ENCODE data around the gene KSR2.
"Not testable (repeated sequence)": the region's sequence is repeated elsewhere in the genome, so short reads cannot be mapped to it uniquely, and the experiment has no call there.

The KSR2 gene

GRCh38 chr12:117967043-117967442 is 1.7 kb downstream of the KSR2 start:
- no peak for DNase-seq

DNA sequence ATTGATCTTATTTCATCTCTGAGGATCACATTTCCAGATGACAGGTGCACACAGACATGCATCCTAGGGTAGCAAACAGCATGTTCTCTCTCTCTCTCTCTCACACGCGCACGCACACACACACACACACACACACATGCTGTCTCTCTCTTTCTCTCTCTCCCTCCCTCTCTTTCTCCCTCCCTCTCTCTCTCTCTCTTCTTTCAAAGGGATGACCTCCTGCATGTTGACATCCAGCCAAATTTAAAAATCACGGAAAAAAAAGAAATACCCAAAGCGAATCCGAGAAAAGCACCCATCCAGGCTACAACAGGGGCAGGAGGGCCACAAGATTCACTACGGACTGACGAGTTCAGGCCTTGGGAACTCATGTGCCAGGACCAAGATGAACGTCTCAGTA is 2.3 kb downstream of the KSR2 start:
- no peak for DNase-seq

DNA sequence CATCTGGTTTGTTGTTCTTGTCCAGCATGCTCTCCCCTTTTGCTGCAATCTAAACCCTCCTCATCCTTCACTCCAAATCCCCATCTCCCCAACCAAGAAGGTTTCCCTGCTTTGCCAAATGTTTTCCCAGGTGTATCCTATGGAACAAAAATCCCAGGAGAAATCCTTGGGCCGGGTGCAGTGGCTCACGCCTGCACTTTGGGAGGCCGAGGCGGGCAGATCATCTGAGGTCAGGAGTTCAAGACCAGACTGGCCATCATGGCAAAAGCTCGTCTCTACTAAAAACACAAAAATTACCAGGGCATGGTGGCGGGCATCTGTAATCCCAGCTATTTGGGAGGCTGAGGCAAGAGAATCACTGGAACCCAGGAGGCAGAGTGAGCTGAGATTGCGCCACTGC is 5.0 kb downstream of the KSR2 start:
- DNase-seq = no peak

DNA sequence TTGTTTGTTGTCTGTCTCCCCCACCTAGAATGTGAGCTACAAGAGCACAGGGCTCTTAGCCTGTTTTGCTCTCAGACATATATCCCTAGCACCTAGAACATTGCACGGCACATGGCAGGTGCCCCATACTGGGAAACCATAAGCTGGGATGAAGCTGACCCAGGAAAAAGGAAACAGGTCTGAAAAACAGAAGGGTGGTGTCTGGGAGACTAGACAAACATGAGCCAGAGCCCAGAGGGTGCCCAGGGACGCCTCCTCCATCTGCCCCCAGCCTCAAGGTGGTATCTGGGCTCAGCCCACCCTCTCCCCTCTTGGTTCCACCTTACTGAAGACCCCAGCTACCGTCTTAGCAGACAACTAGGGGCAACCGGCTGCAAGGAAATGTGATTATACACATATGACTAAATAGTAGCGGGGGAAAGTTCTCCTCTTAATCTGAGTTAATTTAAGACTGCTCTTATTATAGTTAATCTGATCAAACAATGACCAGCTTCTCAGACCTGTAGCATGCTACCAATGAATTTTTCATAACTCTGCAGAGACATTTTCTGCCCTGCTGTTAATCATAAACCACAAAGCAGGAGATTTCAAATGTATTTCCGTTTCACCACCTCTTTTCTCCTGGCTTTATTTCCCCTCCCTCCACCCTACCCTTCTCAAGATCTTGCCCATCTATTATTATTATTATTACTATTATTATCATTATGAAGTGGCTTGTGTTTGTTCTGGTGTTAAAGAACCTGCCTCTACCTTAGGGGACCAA is 31.9 kb downstream of the KSR2 start:
- DNase-seq = no peak

GRCh38 chr12:117933545-117933944 is 35.2 kb downstream of the KSR2 start:
- DNase-seq = no peak

- no peak for DNase-seq
Measured at GRCh38 chr12:117926391-117926899, 42.3 kb downstream of the KSR2 start.

GRCh38 chr12:117921929-117922777 is 46.6 kb downstream of the KSR2 start:
- DNase-seq = no peak

GRCh38 chr12:117919479-117919878 is 49.3 kb downstream of the KSR2 start:
- DNase-seq = no peak

DNA sequence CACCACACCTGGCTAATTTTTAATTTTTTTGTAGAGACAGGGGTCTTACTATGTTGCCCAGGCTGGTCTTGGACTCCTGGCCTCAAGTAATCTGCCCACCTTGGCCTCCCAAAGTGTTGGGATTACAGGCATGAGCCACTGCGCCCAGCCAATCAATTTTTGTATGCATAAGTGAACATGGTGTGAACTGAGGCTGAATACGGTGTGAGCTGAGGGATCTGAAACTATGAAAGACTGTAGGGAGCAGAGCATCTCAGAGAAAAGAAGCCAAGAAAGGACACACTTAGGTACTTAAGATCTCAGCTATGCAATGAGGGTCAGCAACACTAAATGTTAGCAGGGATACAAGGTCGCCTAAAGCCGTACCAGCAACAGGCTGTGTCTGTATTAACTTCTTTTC is 54.1 kb downstream of the KSR2 start:
- DNase-seq = no peak

DNA sequence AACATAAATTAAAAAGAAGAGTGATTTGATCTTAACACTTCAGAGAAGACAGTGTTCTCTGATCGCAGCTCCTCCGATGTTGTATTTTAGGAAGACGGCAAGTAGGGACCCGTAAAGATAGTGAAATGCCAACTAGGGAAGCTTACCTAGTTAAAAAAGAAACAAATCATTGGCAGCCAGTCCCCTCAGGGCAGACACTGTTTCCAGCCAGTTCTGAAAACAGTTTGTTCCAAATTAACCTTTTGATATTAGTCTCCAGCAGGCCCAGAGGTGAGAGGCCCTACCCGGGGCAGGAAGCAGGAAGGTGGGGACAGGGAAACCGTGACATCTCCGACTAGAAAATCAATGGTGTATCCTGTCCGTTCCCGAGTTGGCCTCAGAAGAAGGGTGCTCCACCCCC is 56.0 kb downstream of the KSR2 start:
- no peak for DNase-seq

DNA sequence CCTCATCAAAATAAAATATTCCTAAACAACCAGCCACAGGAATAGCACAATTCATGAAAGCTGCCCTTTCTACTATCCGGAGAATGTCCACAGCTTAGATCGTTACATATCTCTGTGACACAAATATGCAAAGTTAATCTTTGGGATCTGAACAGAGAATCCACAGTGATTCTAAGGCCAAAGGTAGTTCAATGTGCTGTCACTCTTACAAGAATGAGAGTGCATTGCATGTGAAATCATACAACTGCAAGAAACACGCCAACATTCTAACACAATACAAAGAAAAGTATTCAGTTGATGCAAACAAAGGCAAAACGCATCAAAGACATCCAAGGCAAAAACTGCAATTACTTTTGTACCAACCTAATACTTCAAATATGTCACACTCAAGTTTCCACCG is 60.4 kb downstream of the KSR2 start:
- DNase-seq = no peak

DNA sequence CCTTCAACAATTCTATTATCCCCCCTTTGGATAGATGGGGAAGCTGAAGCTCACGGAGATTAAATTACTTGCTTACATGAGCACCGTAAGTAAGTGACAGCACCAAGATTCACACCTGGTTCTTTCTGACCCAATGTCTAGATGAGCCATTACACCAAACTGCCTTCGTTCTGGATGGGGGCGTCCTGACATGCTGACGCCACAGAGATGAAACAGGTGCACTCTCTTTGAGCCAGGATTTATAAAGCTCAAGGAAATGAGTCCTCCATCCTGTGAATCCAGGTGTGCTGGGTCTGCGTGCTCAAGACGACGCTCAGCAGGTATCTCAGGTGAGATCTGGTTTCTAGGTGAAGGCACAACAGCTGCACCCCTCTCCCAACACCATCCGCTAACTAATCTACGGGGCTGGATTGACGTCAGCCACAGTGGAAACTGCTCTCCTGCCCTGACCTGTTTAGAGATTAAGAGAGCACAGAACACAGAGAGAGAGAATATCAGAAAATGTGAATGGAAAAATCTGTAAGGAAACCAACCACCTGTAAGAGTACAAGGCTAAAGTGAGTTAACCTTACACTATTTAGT is 61.6 kb downstream of the KSR2 start:
- DNase-seq = no peak

DNA sequence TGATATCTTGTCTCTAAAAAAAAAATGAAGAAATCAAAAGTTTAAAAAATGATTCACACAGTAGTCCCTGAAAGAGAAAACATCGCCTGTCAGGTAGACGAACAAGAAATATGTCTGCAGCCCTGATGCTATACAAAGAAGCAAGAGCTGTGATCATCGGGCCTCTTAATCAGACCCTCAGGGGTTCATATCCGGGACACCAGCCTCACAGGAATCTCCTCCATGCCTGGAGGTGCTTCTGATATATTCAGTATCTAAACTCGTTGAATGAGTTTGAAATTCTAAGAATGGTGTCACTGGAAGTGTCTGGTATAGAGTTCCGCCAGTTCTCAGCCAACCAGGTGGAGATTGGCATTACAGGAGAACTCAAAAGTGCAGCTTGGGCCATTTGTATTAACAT is 64.7 kb downstream of the KSR2 start:
- no peak for DNase-seq

DNA sequence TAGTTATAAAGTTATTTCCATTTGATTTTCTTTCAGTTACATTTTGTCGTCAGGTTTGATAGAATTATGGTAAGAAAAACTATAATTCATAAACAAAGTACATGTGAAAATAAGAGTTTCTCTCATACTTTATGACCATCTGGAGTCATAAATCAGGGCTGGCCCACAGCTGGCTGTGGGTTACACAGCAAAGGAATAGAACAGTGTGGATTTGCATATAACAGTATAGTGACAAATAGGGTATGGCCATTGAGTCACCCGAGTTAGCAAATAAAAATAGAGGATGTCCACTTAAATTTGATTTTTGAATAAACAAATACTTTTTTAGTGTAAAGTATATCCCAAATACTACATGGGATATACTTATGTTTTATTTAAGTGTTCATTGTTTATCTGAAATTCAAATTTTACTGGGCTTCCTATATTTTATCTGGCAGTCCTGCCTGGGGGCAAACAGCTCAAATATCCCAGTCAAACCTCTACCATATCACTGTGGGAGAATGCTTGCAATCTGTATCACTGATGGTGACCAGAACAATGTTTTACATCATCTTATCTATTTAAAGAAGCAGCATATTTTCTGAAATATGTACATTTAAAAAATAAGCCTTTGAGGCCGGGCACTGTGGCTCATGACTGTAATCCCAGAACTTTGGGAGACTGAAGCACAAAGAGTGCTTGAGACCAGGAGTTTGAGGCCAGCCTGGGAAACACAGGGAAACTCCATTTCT is 65.5 kb downstream of the KSR2 start:
- no peak for DNase-seq

- no peak for DNase-seq
Measured at GRCh38 chr12:117901631-117902030, 67.2 kb downstream of the KSR2 start.

- DNase-seq = no peak
Measured at GRCh38 chr12:117900561-117900960, 68.2 kb downstream of the KSR2 start.

DNA sequence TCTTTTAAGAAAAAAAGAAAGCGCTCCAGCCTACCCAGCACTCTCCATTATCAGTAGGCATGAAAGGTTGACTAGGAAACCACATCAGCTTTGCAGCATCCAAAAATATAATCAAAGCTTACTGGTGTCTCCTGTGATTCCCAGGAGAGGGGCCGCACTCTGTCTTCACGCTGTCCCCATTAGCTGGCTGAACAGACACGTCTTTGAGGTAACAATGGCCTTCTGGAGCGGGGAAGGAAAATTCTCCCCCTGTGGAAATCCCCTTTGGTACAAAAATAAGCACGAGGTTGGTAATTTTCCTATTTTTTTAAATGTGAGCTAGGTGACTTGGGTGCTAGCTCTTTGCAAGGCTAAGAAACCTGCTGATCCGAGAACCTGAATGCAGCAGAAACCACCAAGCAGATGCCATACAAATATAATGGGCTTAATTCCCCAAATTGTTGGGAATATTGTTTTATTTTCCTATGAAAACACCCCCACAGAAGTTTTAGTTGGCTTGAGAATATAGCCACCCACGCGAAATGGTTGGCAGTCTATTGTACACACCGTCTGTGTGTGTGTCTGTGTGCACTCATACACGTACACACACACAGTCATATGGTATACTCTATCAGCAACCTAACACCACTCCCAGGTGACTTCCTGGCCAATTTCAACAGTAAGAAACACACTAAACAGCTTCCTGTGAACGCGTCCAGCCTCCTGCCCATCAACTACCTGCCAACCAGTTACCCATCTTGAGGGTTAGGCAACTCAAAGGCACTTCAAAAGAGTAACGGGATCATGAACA is 71.2 kb downstream of the KSR2 start:
- no peak for DNase-seq

GRCh38 chr12:117896009-117896408 is 72.8 kb downstream of the KSR2 start:
- no peak for DNase-seq

DNA sequence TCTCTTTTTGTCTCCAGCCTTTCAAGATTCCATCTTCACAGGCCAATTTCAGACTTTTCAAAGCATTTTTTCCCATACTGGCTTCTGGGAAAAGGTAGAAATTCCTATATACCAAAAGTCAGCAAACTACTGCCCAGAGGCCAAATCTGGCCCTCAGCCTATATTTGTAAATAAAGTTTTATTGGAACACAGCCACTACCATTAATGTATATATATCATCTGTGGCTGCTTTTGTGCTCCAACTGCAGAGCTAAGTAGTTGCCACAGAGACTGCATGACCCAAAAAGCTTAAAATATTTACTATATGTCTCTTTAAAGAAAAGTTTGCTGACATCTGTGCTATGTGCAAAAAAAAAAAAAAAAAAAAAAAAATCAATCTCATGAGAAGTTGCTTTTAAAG is 76.3 kb downstream of the KSR2 start:
- no peak for DNase-seq

- not testable (repeated sequence) for DNase-seq
Measured at GRCh38 chr12:117891265-117891664, 77.5 kb downstream of the KSR2 start.

GRCh38 chr12:117890644-117891043 is 78.1 kb downstream of the KSR2 start:
- DNase-seq = no peak

GRCh38 chr12:117890137-117890536 is 78.7 kb downstream of the KSR2 start:
- DNase-seq = no peak
